HG03460 (cell line): ENCODE results near the gene DENND6B.

Experiments used
- ATAC-seq: cut with Tn5 transposase; IDR thresholded peaks from one replicate; pipeline ENCODE4 v1.9.1; 2021; ENCODE audit not compliant: unreplicated experiment

The DENND6B gene

DNA sequence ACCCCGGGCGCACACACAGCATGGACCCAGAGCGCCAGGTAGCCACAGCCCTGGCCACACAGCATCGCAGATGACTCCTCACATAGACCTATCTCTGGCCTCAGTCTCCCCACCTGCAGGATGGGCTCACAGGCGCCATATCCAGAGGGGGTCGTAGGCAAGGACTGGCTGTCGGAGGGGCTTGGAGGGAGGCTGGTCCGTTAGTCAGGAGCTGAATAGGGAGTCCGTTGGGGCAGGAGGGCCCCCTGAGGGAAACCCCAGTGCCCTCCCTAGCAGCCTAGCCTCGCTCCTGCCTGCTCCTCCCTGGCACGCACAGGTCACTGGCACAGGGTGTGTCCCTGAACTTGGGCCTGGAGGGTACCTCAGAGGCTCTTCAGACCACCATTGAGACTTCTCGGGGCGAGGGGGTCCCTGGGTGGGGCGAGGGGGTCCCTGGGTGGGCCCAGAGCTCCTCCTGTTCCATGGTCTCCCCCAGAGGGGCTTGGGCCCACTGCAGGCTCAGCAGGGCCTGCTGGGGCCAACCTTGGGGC, 21.4 kb downstream of the DENND6B start:
- ATAC-seq = no peak

DNA sequence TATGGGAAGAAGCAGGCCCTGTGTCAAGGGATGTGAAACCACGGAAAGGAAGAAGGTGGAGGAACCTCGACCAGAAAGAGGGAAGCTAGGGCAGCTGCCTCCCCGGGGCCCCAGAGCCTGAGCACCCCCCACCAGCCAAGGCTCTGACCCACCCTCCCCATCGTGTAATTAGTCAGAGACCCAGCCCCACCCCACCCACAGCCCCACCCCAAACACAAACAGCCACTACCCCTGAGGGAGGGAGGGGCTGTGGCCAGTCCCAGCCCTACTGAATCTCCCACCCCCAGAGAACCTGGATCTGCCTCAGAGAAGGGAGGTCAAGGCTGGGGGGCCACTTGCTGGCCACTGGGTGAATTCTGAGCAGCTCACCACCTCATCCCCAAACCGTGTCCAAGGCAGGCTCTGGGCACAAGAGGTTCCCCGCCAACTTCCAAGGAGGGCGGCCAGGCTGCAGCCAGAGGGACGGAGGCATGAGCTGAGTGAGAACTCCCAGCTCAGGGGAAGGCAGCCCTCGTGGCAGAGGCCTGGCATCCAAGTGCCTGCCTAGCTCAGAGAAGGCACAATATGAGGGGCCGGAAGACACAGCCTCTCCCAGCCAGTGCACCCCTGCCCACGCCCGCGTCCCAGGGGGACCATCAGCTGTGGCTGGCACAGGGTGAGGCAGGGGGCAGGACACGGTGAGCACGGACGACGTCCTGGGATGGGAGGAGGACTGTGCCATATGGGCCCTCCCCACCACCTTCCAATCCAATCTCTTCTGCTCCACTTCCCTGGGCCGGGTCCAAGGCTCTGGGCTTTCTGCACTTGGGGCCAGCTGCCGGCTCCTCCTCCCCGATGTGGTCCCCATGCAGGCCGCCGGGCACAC, 22.1 kb downstream of the DENND6B start:
- ATAC-seq = no peak

GRCh38 chr22:50303848-50304527, 22.8 kb downstream of the DENND6B start:
- ATAC-seq = no peak

DNA sequence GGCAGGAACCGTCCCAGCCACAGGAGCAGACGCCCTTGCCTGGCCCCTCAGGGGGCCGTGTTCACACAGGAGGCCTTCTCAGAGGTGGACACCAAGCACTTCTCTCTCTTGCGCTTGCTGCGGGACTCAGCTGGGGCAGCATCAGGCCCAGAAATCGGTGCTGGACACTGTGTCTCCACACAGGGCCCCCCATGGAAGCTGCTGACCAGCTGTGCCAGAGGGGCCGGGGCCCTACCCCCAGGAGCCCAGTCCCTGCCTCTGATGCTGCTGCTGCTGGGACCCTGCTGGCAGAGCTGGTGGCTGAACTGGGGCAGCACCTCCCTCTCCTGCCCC, 23.3 kb downstream of the DENND6B start:
- ATAC-seq = no peak

DNA sequence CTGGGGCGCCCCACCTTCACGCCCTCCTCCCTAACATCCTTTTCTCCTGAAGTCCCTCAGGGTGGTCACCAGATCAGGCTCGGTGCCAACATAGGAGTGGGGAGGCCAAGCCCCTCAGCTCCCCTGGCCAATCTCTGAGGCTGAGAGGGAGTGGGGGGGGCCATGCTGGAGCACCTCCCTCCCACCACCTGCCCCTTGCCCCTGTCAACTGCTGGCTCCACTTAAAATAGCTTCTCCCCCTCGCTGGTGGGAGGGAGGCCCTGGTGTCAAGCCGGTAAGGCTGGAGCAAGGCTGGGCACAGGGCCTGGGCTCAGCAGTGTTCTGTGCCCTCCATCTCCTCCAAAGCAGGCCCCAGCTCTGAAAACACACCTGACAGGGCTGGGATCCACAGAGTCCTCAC, 24.2 kb downstream of the DENND6B start:
- ATAC-seq = no peak

- ATAC-seq = no peak
These were observed 24.7 kb downstream of the DENND6B start for GRCh38 chr22:50302041-50302541.

DNA sequence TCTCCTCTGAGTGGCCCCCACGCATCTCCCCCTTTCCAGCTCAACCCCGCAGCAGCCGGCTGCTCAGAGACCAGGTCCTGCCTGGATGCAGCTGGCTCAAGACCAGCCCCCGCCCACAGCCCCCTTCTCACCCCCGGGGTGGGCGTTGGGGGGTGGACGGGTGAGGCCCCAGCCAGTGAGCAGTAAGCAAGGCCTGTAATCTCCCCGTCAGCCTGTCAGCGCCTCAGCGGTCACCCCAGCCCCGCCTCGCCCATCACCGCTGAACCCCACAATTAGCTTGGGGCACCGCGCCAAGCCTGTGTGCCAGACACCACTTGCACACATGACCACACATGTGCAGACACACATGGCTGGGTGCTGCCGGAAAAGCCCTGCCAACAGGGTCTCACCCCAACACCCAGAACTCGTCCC, 25.2 kb downstream of the DENND6B start:
- no peak for ATAC-seq

GRCh38 chr22:50300620-50301257, 26.1 kb downstream of the DENND6B start:
- no peak for ATAC-seq

- no peak for ATAC-seq
These were observed 26.8 kb downstream of the DENND6B start for GRCh38 chr22:50299785-50300619.

DNA sequence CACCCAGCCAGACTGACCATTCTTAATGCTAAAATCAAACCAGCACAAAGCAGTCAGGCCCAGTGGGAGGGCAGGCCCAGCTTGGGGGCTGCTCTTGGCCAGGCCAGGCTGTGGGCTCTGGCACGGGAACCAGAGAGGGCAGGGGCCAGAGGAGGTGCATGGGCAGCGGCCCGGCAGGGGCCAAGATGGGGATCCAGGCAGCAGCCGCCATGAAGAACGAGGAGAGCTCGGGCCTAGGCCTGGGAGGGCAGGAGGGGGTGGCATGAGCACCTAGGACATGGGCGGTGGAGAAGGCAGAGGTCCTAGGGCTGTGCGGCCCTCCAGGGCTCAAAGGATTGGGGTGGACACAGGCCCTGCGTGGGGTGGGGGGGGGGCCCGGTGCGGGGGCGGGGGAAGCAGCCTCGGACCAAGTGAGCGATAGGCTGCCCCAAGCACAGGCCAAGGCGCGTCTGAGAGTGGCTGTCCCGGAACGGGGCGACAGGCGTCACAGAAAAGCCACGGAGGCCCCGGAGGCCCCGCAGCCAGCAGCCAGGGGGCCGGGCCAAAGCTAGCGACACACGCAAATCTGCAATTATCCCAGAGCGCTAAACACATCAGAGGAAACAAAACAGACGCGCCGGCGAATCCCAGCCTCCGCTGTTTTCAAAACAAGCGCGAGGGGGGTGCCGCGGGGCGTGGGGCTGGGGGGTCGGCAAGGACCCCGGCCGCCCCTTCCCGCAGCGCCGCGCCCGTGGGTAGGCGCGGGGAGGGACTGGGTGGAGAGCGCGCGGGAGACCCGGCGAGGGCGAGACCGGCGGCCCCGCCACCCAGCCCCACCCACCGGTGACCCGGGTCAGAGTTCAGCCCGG, 27.7 kb downstream of the DENND6B start:
- no peak for ATAC-seq

DNA sequence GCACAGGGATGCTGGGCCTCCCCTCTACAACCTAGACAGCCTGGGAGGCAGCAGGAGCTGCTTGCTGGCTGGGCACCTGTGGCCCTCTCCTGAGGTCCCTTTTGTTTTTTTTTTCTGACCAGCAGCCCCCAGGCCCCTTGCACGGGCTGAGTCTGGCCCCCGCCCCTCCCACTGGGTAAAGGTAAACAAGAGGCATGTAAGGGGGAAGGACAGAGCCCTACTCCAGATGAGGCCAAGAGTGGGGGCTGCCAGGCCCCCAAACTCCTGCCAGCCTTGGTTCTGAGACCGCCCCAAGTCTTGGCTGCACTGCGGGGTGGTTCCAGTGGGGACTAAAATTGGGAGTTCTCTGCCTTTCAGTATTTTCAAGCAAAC, 28.6 kb downstream of the DENND6B start:
- ATAC-seq = no peak

DNA sequence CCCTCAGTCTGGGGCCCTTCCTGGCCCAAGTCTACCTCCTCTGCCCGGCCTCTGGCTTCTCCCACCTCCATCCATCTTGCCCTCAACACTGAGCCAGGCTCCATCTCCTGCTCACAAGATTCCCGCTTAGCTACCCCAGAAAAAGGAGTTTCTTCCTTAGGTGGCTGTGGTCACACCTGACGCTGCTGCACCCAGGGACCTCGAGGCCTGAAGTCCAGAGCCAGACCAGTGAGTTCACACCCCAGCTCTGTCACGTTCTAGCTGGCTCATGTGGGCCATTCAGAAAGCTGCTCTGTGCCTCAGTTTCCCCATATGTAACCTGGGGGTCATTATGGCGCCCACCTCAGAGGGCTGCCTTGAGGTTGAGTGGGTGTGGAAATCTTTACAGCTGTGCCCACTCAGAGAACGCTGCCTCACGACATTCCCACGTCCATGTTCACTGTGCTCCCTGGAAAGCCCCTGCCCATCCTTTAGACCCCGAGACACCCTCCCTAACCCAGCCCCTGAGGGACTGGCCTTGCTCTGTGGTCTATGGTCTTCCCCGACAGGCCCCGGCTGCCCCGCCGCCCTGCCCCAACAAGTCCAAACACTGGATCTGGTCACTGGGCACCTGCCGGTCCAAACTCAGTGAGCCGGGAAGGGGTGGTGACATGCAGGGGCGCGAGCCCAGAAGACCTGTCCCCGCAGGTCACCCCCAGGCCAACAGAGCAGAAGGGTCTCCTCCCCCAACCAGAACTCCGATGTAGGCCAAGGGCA, 29.1 kb downstream of the DENND6B start:
- no peak for ATAC-seq

DNA sequence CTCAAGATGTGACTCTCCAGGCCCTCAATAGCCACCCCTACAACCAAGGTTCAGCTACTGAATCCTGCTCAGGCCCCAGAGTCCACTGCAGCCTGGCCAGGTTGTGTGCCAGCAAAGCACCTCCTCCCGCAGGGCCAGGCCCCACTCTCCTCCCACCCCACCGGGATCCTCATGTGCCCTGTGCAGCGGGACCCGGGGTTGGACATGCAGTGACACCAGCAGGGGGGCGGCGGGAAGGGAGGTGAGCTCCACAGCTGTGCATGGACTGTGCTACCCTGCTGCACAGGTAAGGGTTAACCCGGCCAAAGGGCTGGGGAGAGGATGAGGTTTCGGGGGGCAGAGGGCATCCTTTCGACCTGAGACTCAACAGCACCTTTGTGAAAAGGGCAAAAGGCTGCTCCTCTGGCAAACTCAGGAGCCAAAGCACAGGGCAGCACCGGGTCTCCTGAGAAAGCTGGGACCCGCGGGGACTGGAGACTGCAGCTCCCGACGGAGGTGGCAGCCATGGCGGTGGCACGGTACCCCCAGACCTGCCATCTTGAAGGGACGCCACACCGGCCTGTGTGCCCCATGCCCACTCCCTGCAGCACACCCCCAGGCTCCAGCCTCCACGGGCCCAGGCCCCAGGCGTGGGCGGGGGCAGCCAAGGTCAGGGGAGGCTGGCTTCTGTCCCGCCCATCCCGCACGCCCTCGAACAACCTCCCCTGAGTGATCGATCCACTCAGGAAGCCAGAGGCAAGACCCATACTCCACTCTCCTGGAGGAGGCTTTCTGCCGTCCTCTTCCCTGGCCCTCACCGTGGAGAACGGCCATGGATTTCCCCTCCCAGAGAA, 29.9 kb downstream of the DENND6B start:
- no peak for ATAC-seq

GRCh38 chr22:50294319-50294656, 32.5 kb downstream of the DENND6B start:
- ATAC-seq = no peak

DNA sequence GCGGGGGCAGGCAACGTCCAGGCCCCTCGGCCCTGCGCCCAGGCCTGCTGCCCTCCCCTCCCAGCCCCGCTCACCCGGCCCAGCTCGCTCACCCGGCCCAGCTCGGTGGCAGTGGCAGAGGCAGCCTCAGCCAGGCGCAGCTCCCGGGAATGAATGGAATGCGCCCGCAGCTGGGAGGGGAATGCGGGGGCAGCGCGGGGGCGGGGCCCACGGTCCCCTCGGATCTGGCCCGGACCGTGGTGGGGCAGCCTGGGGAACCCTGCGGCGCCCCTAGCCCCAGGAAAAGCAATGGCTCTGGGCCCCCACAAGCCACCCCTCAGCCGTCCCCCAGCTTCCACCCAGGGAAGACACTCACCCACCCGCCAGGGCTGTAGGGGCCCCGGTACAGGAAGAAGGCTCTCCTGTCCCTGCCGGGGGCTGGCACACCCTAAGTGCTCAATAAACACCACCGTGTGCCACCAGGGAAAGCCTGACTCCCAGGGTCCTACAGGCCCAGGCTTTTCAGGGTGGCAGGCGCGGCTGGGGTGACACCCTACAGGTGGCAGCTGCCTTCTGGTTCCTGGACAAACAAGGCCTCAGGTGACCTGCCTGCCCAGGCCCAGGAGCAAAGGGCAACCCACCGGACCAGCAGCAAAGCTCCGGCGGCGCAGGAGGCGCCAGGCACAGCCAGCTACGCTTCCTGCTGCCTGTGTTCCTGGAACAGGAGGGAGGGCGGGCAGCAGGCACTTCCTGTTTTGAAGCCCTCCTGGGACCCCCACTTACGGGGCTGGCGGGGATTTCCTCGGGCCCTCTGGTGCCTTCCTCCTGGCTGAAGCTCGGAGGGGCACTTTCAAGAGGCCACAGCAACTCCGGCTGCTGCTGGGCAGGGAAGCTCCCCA, 33.1 kb downstream of the DENND6B start:
- no peak for ATAC-seq

- no peak for ATAC-seq
These were observed 34.0 kb downstream of the DENND6B start for GRCh38 chr22:50292643-50293440.
